Stimulated activated memory B cell treated with anti-CD40 and anti-IgM and Interleukin-4, amounts not matched to agents 10 μg/mL and 1 μg/mL and 100 μg/mL, for 72 hours (primary cell): ENCODE data around the gene GLDN.

Source experiments
- ATAC-seq: fragments of 150-1000 bp; cut with Tn5 transposase; 2 replicates; pipeline ENCODE4 v1.10.0; 2021
- H3K27ac Mint-ChIP-seq: one replicate; pipeline ENCODE4 v1.8.0; 2022; ENCODE audit warnings: mild to moderate bottlenecking, mixed read lengths
- H3K27me3 Mint-ChIP-seq: one replicate; pipeline ENCODE4 v1.8.0; 2022; ENCODE audit warnings: mixed read lengths
- H3K36me3 Mint-ChIP-seq: one replicate; pipeline ENCODE4 v1.8.0; 2022; ENCODE audit warnings: mixed read lengths
- H3K4me1 Mint-ChIP-seq: one replicate; pipeline ENCODE4 v1.8.0; 2022; ENCODE audit warnings: mixed read lengths
- H3K4me3 Mint-ChIP-seq: one replicate; pipeline ENCODE4 v1.8.0; 2022; ENCODE audit warnings: mild to moderate bottlenecking, moderate library complexity, mixed read lengths
- H3K9me3 Mint-ChIP-seq: one replicate; pipeline ENCODE4 v1.8.0; 2022; ENCODE audit warnings: mixed read lengths

Gene GLDN

DNA sequence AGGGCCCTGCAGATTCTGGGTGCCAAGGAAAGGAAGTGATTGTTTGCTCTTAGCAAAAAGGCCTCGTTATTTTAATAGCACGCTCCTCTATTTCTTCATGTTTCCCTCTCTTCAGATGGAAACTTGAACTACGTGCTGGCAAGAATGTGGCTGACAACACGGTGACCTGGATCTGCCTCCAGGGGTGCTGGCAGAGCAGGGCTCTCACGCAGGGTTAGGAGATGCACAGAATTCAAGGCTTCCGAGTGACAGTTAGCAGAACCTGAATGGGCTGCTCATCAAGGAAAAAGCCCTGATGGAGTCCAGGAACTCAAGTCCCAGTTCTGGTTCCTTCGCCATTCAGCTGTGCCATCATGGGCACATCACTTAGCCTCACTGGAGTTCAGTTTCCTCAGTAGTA, 25.7 kb upstream of the GLDN start:
- ATAC-seq: no peak
- Mint-ChIP-seq H3K4me3 (no peak overlapping the region), H3K4me1 (no peaks in the 10 kb centered on the region)

DNA sequence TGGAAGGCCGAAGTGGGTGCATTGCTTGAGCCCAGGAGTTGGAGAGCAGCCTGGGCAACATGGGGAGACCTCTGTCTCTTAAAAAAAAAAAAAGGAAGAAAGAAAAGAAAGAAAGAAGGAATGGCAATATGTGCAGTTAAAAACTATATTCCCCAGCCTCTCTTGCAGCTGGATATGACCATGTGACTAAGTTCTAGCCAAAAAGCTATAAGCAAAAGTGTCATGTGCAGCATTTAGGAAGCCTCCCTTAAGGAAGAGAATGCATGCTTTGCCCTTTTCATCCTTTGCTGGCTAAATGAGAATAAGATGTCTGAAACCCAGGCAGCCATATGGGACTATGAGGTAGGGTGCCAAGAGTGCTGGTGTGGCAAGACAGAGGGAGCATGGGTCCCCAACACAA, 24.8 kb upstream of the GLDN start:
- ATAC-seq: no peak
- no peaks in the 10 kb centered on the region for H3K9me3 Mint-ChIP-seq
- H3K4me1 Mint-ChIP-seq: no peaks in the 10 kb centered on the region
- H3K4me3 Mint-ChIP-seq: no peak overlapping the region
- no peaks in the 10 kb centered on the region for H3K36me3 Mint-ChIP-seq
- no peaks in the 10 kb centered on the region for H3K27me3 Mint-ChIP-seq
- H3K27ac Mint-ChIP-seq: no peak overlapping the region

More for the DNA sequence above, 25.7 kb upstream of the GLDN start:
- no peaks in the 10 kb centered on the region for H3K27me3 Mint-ChIP-seq
- H3K27ac Mint-ChIP-seq: no peak overlapping the region
- no peaks in the 10 kb centered on the region for H3K36me3 Mint-ChIP-seq
- no peaks in the 10 kb centered on the region for H3K9me3 Mint-ChIP-seq

DNA sequence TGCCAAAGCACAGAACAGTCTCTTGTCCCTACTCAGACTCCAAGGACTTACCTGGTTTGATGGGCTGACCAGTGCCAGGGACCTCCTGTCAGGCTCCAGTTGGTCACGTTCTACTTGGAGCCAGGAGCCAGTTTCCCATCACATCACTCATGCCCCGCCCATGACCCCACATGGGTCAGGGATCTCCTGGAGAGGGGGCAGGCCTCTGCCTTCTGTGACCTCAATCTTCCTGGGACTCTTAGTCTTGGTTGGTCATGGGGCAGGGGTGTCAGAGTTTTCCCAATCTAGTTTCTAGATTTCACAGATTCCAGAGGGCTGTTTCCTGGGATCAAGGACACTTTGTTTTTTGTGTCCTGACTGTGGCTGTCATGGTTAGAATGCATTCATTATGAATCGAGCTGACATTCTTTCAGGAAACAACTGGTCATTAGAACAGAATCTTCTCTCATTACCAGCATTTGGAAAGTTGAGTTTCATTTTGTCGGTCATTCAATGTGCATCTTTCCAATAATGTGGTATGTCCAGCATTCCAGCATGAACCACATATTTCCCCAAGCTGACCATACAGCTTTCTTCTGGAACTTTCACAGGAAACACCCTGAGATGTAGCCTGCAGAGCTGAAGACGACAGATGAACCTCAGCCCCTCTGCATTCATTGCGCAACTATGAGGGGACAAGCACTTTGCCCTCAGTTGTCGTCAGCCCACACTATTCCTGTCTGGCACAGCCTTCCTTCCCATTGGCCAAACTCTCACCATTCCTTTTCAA, 22.9 kb upstream of the GLDN start:
- H3K27me3 Mint-ChIP-seq: peaks cover 6% of the 10 kb centered on the region
- H3K36me3 Mint-ChIP-seq: no peaks in the 10 kb centered on the region
- H3K9me3 Mint-ChIP-seq: no peaks in the 10 kb centered on the region
- no peak overlapping the region for H3K4me3 Mint-ChIP-seq
- no peak for ATAC-seq
- H3K4me1 Mint-ChIP-seq: no peaks in the 10 kb centered on the region
- no peak overlapping the region for H3K27ac Mint-ChIP-seq

DNA sequence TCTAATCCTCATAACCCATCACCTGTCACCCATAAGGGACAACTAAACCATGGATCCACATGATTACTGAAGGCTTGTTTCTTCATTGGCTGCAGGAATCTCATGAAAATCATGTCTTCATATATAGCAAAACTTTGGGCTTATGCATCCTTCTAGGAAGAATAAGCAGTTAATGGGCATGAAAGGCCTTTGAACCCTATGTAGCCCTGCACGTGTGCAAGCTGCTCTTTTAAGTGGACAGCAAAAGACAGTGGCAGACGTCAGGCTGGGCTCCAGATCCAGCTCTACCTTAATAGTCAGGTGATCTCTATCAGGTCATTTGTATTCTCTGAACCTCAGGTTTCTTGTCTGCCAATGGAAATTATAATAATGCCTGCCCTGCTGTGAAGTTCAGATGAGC, 21.9 kb upstream of the GLDN start:
- no peak overlapping the region for H3K4me3 Mint-ChIP-seq
- ATAC-seq: no peak
- no peaks in the 10 kb centered on the region for H3K4me1 Mint-ChIP-seq
- peaks cover 11% of the 10 kb centered on the region for H3K27me3 Mint-ChIP-seq
- no peak overlapping the region for H3K27ac Mint-ChIP-seq
- no peaks in the 10 kb centered on the region for H3K36me3 Mint-ChIP-seq
- no peaks in the 10 kb centered on the region for H3K9me3 Mint-ChIP-seq

GRCh38 chr15:51320843-51321242, 20.6 kb upstream of the GLDN start:
- ATAC-seq: no peak
- H3K9me3 Mint-ChIP-seq: no peaks in the 10 kb centered on the region
- H3K4me1 Mint-ChIP-seq: no peaks in the 10 kb centered on the region
- H3K36me3 Mint-ChIP-seq: no peaks in the 10 kb centered on the region
- H3K27ac Mint-ChIP-seq: no peak overlapping the region
- H3K4me3 Mint-ChIP-seq: no peak overlapping the region
- peaks cover 11% of the 10 kb centered on the region for H3K27me3 Mint-ChIP-seq

DNA sequence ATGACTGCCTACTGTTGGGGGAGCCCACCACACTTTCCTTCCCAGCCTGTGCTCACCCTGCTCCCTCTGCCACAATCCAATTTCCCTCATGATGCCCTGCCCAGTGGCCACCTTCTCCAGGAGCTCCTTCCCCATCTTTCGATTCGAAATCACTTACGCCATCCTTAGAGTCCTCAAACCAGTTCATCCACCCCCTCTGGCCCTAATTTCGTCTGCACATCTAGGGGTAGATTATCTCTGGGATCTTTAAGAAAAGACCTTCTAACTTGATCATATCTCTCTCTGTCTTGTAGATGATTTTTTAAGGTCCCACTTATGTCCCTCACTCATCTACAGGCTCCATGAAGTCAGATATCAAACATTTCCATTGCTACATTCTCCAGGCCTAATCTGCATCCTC, 20.1 kb upstream of the GLDN start:
- H3K4me3 Mint-ChIP-seq: no peak overlapping the region
- H3K27me3 Mint-ChIP-seq: peaks cover 11% of the 10 kb centered on the region
- H3K27ac Mint-ChIP-seq: no peak overlapping the region
- no peaks in the 10 kb centered on the region for H3K4me1 Mint-ChIP-seq
- H3K9me3 Mint-ChIP-seq: no peaks in the 10 kb centered on the region
- ATAC-seq: no peak
- no peaks in the 10 kb centered on the region for H3K36me3 Mint-ChIP-seq

GRCh38 chr15:51322621-51323296, 18.7 kb upstream of the GLDN start:
- no peaks in the 10 kb centered on the region for H3K36me3 Mint-ChIP-seq
- peaks cover 11% of the 10 kb centered on the region for H3K27me3 Mint-ChIP-seq
- H3K27ac Mint-ChIP-seq: no peak overlapping the region
- ATAC-seq: no peak
- H3K4me3 Mint-ChIP-seq: no peak overlapping the region
- H3K9me3 Mint-ChIP-seq: no peaks in the 10 kb centered on the region
- no peaks in the 10 kb centered on the region for H3K4me1 Mint-ChIP-seq

- Mint-ChIP-seq H3K36me3 (no peaks in the 10 kb centered on the region), H3K27ac (no peak overlapping the region), H3K27me3 (peaks cover 11% of the 10 kb centered on the region), H3K9me3 (no peaks in the 10 kb centered on the region), H3K4me1 (no peaks in the 10 kb centered on the region), H3K4me3 (no peak overlapping the region)
- no peak for ATAC-seq
These were observed 17.7 kb upstream of the GLDN start for GRCh38 chr15:51323749-51324148.

- H3K27ac Mint-ChIP-seq: no peak overlapping the region
- H3K27me3 Mint-ChIP-seq: peaks cover 19% of the 10 kb centered on the region
- no peak overlapping the region for H3K4me3 Mint-ChIP-seq
- no peaks in the 10 kb centered on the region for H3K36me3 Mint-ChIP-seq
- H3K9me3 Mint-ChIP-seq: no peaks in the 10 kb centered on the region
- no peak for ATAC-seq
- H3K4me1 Mint-ChIP-seq: no peaks in the 10 kb centered on the region
These were observed 16.3 kb upstream of the GLDN start for GRCh38 chr15:51325167-51325566.

DNA sequence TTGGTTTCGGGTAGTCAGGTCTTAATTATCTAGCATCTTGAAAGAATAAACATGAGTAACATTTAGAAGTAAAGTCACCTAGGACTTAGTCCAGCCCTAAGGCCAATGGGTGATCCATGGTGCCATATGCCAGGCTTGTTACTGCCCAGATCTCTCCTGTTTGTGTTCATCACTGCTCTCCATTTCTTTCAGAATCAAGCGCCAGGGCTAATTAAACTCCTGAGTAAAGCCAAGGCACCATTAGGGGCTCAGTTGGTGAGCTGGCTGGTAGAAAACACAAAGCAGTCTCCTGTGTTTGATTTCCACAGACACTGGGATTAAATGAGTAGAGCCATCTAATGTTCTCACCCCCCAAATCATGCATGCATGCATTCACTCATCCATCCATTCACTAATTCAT, 14.4 kb upstream of the GLDN start:
- no peak for ATAC-seq
- H3K27me3 Mint-ChIP-seq: peaks cover 19% of the 10 kb centered on the region

DNA sequence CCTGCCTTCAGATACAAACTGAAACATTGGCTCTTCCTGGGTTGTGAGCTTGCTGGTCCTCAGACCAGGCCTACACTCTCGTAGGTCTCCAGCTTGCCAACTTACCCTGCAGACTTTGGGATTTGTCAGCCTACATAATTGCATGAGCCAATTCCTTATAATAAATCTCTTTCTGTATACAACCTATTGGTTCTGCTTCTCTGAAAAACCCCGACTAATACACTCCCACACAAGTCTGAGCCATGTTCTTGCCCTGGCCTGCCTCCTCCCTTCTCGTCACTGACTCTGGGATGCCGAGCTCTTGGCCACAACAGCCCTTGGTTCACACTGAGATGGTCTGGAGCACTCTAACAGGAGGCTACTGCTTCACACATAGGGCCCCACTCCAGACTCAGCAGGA, 12.5 kb upstream of the GLDN start:
- Mint-ChIP-seq H3K4me1 (peaks cover 2% of the 10 kb centered on the region), H3K27ac (no peak overlapping the region), H3K4me3 (no peak overlapping the region), H3K9me3 (no peaks in the 10 kb centered on the region), H3K27me3 (peaks cover 9% of the 10 kb centered on the region), H3K36me3 (no peaks in the 10 kb centered on the region)
- ATAC-seq: no peak

More for the DNA sequence above, 14.4 kb upstream of the GLDN start:
- H3K4me1 Mint-ChIP-seq: no peaks in the 10 kb centered on the region
- H3K9me3 Mint-ChIP-seq: no peaks in the 10 kb centered on the region
- H3K27ac Mint-ChIP-seq: no peak overlapping the region
- H3K36me3 Mint-ChIP-seq: no peaks in the 10 kb centered on the region
- H3K4me3 Mint-ChIP-seq: no peak overlapping the region

- H3K27ac Mint-ChIP-seq: no peak overlapping the region
- no peak for ATAC-seq
- peaks cover 8% of the 10 kb centered on the region for H3K27me3 Mint-ChIP-seq
- H3K4me3 Mint-ChIP-seq: no peak overlapping the region
- H3K9me3 Mint-ChIP-seq: no peaks in the 10 kb centered on the region
- H3K36me3 Mint-ChIP-seq: no peaks in the 10 kb centered on the region
- peaks cover 14% of the 10 kb centered on the region for H3K4me1 Mint-ChIP-seq
These were observed 10.3 kb upstream of the GLDN start for GRCh38 chr15:51331141-51331540.

- no peak for ATAC-seq
- Mint-ChIP-seq H3K4me1 (peaks cover 15% of the 10 kb centered on the region), H3K36me3 (no peaks in the 10 kb centered on the region), H3K9me3 (no peaks in the 10 kb centered on the region), H3K27me3 (peaks cover 8% of the 10 kb centered on the region), H3K4me3 (no peak overlapping the region), H3K27ac (no peak overlapping the region)
These were observed 9.0 kb upstream of the GLDN start for GRCh38 chr15:51332206-51333147.

DNA sequence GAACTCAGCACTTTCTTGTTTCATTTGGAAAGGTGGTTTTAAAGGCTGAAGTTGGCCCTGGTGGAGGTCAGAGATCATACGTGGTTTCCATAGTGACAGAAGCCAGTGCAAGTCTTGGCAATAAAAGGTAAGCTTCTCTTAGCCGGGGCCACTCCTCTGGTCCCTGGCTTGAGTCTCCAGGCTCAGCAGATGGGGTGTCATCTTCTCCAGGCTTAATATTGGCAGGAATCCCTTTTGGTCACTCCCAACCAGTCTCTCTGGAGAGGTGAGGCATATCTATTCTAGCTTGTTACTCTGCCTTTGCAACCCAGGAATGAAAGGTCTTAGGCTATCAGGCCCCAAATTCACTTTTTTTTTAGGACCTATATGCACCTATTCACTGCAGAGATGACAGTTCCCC, 7.9 kb upstream of the GLDN start:
- Mint-ChIP-seq H3K36me3 (no peaks in the 10 kb centered on the region), H3K9me3 (no peaks in the 10 kb centered on the region), H3K27me3 (peaks cover 8% of the 10 kb centered on the region), H3K27ac (no peak overlapping the region), H3K4me1 (peaks cover 15% of the 10 kb centered on the region), H3K4me3 (no peak overlapping the region)
- ATAC-seq: no peak

DNA sequence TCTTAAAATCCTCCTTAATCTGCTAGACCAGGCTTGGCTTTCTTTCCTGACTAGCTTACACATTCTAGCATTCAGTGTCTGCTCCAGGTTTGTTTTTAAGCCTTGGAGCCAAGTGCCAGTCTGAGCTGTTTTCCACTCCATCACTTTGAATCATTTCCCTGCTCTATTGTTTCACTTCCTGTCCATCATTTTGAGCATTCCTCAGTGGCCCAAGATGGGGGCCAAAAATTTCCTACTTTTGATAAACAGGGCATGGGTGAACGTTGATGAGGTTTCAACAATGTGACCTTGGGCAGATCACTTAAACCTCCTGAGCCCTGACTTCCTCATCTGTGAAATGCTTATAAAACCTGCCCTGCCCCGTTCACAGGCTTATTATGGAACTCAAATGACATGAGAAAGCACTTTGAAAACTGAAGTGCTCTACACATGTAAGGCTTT, 7.4 kb upstream of the GLDN start:
- H3K4me3 Mint-ChIP-seq: no peak overlapping the region

More for the DNA sequence above, 7.4 kb upstream of the GLDN start:
- peaks cover 8% of the 10 kb centered on the region for H3K27me3 Mint-ChIP-seq
- no peaks in the 10 kb centered on the region for H3K36me3 Mint-ChIP-seq
- peak overlapping the region; percentile 19 for H3K27ac Mint-ChIP-seq
- peaks cover 15% of the 10 kb centered on the region for H3K4me1 Mint-ChIP-seq
- ATAC-seq: peak; percentile 50
- no peaks in the 10 kb centered on the region for H3K9me3 Mint-ChIP-seq
